Subcutaneous adipose tissue (tissue), 4 donors: ENCODE data around the gene CORO2B. TPM values are rescaled to one million over a fixed set of nuclear protein-coding genes. Genes with fewer than 3 reads are reported as not detected.

Experiments
- CTCF ChIP-seq: fragments of 450-650 bp; IDR thresholded peaks from one replicate; pipeline ENCODE4 v1.5.1; 2016; ENCODE audit warnings: low read depth, mild to moderate bottlenecking, control low read depth, antibody characterized with exemption, moderate library complexity
- total RNA-seq, 4 donors: library from RNA; depleted of rRNA; stranded (reverse); fragments of >200 nt; gene quantifications; one replicate each; pipeline ENCODE4 v1.1.0, GENCODE V29; 2016

The CORO2B gene
- total RNA-seq, 4 donors from 2014 or later: 5.4 to 15.3 (median 9.7) TPM

- no peak for TF ChIP-seq CTCF
These were observed 42.1 kb downstream of the CORO2B start for GRCh38 chr15:68620721-68621527.

GRCh38 chr15:68621535-68621934 lies 42.7 kb downstream of the CORO2B start:
- TF ChIP-seq CTCF: no peak

DNA sequence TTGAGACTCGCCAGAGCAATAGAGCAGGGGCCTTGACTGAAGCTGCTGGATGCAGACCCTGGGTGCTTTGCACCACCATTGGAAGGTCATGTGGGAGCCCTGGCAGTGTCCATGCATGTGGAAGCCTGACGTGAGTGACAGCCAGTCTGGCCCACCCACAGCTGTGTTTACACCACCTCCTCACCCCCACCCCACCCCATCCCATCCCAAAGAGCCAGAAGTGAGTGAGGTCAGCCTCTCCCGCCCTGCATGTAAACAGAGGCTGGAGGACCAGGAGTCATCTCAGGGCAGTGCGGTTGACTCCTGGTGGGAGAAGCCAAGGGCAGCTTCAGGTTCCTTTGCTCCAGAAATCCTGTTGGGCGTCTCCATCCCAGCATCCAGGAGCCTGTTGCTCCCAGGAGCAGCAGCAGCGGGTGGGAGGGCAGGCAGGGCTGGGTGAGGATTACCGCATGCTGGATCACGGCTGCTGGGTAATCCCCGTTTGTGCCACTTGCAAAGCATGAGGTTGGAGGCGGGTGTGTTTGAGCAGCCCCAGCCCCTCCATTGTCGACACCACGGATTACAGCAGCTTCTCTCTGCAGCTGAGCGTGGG lies 44.6 kb downstream of the CORO2B start:
- TF ChIP-seq CTCF: no peak

GRCh38 chr15:68625853-68626252 lies 47.1 kb downstream of the CORO2B start:
- TF ChIP-seq CTCF: no peak

DNA sequence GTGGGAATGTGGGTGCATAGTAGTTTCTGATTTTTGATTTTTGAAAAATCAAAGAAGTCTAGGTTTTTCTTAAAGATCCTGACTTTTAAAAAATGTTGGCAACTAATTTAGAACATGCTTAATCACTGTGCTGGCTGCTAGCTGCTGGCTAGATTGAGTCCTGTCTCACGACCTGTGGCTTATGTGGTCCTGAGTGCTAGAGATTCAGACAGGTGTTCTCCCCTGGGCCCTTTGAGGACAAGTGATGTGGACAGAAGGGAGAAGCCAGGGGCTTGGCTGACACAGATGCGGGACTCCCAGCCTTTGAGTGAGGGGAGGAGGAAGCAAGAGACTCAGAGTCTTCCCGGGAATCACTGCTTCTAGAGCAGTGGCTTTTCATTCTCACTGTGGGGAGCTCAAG lies 47.5 kb downstream of the CORO2B start:
- TF ChIP-seq CTCF: no peak

- no peak for TF ChIP-seq CTCF
These were observed 47.9 kb downstream of the CORO2B start for GRCh38 chr15:68626739-68627138.

DNA sequence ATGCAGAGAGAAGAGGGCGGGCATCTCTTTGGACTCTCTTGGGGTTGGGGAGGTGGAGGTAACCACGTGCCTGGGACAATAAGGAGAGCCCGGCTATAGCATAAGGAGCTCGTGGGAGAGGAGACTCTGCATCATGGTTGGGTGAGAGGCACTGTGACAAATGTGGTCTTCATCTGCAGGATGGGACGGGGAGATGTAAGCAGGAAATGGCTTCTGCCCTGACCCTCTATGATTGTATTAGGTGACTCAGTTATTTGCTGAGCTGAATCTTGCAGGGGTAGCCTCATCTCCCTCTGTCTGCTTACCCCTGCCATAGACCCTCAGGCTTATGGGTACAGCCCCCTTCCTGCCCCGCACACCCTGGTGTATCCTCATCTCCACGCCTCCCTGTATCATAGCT lies 48.7 kb downstream of the CORO2B start:
- no peak for TF ChIP-seq CTCF
